Stimulated activated naive CD8-positive, alpha-beta T cell treated with anti-CD3 and anti-CD28 coated beads, Interleukin-15, Interleukin-2, amounts not matched to agents 100 U/mL and 50 U/mL, for 24 hours (primary cell): Measurements from ENCODE around the gene MMP25.

ENCODE experiments used
- ATAC-seq: fragments of 150-1000 bp; cut with Tn5 transposase; one replicate; pipeline ENCODE4 v1.10.0; 2021
- DNase-seq: peaks from one replicate; pipeline ENCODE4 v3.0.0; 2021

MMP25 gene

DNA sequence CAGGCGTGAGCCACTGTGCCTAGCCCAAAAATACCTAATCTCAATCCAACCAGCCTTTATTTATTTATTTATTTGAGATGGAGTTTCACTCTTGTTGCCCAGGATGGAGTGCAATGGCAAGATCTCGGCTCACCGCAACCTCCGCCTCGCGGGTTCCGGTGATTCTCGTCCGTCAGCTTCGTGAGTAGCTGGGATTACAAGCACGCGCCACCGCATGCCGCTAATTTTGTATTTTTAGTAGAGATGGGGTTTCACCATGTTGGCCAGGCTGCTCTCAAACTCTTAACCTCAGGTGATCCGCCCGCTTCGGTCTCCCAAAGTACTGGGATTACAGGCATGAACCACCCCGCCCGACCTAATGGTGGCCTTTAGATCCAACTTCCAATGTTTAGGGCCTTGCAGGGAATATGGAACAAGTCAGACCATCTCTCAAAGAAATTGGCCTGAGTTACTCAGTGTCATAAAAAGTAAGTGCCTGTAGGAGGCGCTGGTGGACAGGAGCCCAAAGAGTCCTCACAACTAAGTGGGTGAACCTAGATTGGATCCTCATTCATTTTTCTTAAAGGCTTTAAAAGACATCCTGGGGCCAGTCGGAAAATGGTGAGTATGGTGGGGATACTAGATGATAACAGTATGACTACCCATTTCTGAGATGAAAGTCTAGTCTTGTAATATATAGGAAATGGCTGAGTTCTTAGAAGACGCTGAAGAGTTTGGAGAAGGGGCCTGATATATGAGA lies 48.1 kb downstream of the MMP25 start:
- peak; percentile 60 for DNase-seq
- ATAC-seq, result peak; percentile 22

DNA sequence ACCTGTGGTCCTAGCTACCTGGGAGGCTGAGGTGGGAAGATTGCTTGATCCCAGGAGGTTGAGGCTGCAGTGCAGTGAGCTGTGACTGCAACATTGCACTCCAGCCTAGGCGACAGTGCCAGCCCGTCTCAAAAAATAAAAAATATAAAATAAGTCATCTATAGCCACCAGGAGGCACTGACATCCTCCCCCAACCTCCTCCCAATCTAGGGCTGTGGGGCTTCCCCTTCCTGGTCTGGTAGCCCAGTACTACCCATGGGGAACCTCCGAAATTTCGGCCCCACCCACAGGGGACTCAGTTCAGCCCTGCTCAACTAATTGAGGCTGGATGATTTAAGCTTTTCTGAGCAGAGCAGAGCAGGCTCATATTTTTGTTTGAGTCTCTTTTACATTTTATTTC lies 49.5 kb downstream of the MMP25 start:
- ATAC-seq (peak; percentile 77), DNase-seq (peak; percentile 73)

DNA sequence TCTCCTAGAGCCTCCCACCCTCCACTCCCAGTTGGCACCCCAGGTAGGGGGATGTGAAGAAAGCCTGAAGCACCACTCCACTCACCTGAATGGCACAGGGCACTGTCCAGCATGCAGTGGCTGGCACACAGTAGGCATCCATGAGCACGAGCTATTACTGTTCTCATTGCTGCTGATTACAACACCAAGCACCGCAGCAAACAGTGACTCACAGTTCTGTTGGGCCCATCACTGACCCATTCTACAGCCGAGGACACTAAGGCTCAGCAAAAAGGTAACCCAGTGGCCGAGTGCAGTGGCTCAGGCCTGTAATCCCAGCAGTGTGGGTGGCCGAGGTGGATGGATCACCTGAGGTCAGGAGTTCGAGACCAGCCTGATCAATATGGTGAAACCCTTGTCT lies 50.0 kb downstream of the MMP25 start:
- DNase-seq (no peak), ATAC-seq (no peak)

DNA sequence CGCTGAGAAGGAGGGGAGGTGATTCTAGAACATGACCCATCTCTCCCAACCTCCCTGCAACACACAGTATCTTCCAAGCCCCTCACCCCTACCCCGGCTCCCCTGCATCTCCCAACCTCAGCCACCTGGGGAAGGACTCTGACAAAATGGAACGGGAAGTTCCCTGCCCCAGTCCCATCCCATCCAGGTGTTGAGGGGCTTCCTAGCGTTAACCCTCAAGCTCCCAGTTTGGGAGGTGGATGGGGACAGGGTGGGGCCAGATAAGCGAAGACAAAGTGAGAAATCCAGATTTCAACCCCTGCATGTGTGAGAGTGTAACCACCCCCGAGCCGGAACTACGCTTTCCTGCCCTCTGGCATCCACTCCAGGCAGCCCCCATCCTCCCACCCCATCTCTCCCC lies 50.9 kb downstream of the MMP25 start:
- DNase-seq (no peak), ATAC-seq (no peak)

DNA sequence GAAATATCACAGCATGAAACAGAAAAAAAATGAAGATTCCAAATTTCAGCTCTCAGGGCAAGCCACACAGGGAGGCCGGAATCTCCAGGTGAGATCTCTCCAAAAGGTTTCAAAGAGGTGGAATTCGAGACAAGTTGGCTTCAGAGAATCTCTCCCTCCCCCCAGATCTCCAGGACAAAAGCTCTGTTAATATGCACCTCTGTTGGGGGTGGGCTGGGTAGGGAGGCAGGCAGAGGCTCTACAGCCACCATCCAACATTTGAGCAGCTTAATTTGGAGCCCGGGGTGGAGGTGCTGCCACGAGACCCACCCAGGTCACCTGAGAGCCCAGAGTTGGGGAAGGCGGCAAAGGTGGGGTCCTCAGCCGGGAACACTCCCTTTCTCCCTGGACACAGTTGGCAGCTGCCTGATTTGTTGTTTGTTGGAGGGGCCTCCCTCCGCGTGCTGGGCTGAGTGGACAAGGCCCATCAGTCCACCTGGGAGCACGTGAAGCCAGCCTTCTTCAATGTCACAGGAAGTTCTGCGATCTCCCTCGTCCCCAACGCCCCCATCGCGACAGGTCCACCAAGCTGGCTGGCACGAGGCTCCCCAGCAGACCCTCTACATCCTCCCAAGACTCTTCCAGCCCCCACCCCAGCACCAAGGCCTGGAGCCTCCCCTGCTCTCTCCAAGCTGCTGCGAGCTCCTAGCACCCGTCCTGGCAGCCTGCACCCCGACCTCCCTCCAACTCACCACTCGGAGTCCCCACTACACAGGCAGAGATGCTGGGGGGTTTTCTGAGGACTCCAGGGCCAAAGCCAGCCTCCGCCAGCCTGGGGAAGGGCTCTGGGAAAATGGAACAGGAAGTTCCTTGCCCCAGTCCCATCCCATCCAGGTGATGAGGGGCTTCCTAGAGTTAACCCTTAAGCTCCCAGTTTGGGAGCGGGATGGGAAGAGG lies 52.4 kb downstream of the MMP25 start, which contains the start of gene ZSCAN10:
Gene ZSCAN10, minus strand, starts transcription at position 836 of the 936 bp plus-strand sequence. CDS start 6,357 bp downstream, outside the sequence.
- ATAC-seq (no peak), DNase-seq (no peak)

DNA sequence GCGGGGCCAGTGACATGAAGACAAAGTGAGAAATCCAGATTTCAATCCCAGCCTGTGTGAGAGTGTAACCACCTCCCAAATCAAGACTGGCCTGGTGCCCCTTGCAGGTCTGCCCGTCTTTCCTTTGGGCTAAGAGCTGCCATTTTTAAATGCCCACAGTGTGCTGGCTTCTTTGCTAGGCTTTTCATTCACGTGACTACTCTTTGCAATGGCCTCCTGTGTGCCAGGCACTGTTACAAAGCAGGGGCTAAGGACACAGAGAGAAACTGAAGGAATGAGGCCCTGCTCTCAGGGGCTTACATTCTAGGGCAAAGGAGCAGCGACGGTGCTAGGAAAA lies 53.0 kb downstream of the MMP25 start:
- DNase-seq (no peak), ATAC-seq (no peak)

DNA sequence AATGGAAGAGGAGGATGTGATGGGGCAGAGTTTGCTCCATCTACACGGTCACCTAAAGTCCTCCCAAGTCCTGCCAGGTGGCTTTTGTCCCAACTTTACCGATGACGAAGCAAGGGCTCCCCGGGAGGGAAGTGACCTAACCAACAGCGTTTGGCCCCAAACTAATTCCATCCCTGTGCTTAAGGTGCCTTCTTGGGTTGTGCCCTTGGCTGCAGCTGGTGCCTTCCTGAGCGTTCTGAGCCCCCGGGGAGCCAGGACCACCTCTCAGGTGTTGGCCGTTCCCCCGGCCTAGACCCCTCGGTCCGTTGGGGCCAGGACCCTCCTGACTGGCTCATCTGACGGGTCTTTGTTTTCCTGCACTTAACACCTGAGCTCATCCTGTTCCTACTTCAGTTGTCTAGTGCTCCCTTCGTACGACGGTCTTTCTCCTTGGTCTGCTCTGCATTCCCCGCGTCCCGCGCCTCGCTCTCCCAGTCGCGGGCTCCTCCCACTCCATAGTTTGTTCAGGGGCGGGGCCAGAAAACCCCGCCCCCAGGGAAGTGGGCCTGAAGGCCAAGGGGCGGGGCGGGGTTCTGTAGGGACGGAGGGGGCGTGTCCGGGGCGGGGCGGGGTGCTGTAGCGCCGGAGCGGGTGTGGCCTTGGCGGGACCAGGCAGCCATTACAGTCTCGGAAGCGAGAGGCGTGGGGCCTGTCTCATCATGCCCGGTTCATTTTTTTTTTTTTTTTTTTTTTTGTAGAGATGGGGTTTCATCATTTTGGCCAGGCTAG lies 53.6 kb downstream of the MMP25 start:
- ATAC-seq (peak; percentile 90), DNase-seq (peak; percentile 95)

DNA sequence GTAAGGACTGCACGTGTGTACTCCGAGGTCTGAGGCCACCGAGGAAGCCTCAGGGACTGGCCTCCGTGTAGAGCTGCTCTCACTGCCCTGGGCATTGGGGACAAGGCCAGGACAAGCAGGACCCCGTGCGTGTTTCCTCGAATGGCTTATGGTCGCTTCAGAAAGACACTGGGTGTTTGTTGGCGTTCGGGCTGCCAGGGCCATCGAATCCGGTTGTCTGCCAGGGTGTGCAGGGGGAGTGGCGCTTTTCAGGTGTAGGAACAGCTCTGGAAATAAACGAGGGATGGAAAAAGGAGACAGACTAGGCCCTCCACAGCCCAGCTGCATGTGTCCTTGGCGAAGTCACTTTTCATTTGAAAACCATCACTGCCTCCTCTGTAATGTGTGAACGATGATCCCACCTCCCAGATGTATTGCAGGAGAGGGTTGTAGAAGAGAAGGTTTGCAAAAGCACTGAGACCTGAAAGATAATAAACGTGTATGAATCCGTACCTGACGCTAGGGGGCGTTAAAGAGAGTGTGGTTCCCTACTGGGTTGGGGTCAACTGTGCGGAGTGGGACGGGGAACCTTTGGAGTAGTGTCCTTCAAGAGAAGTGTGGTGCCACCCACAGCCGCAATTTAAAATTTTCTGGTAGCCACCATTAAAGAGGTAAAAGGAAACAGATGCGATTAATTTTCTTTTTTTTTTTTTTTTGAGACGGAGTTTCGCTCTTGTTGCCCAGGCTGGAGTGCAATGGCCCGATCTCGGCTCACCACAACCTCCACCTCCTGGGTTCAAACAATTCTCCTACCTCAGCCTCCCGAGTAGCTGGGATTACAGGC lies 54.9 kb downstream of the MMP25 start:
- DNase-seq (peak; percentile 60), ATAC-seq (no peak)

DNA sequence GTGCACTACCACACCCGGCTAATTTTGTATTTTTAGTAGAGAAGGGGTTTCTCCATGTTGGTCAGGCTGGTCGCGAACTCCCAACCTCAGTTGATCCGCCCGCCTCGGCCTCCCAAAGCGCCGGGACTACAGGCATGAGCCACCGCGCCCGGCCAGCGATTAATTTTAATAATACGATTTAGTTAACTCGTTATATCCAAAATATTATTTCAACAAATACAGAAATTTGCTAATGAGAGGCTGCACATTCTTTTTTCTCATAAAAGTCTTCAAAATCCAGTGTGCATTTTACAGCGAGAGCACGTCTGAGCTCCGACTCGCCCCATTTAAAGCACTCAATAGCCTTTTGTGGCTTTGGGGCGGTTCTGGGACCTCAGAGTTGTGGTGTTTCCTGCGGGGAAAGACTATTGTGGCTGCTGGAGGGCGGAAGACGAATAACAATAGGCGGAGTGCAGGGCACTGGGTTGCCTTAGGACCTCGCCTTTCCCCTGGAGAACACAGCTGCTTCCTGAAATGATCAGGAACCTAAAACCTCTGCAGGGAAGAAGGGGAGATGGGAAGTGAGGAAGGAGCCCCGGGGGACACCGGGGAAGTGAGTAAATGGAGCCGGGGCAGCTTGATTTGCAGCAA lies 55.6 kb downstream of the MMP25 start:
- DNase-seq (peak; percentile 47), ATAC-seq (no peak)

DNA sequence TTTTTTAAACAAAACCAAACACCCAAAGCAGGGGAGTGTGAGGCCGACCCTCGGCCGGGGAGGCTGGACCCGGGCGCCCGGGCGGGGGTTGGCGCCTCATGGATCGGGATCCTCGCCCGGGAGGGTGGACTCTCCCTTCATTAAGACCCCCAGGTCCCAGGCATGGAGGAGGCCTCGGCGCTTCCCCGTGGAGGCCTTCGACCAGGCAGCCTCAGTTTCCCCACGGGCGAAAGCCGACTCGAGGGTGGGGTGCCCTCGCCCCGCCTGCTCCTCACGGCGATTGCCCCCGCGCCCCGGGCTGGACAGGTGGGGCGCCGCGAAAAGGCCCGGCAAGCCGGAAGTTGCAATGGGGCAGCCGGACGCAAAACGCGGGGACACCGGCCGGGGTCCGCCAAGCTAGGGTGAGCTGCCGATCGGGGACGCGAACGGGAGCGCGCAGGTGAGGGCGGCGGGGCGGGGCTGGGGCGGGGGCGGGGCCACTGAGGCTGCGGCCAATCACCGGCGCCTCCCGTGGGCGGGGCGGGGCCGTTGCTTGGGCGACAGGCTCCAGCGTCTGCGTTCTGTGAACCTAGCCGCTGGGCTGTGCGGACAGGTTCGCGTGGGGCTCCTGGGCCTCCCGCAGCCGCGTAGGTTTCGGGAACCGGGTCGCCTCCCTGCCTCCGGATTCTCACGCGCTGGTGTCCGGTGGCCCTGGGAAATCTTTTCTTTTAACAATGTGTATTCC lies 60.0 kb downstream of the MMP25 start:
- ATAC-seq, result peak; percentile 91
- peak; percentile 94 for DNase-seq
